K562 (cell line): ENCODE results near the gene EEPD1. TPM values are rescaled to one million over a fixed set of nuclear protein-coding genes. Genes with fewer than 3 reads are reported as not detected.

ENCODE experiments used
- ATF7 ChIP-seq: fragments of 450-650 bp; IDR thresholded peaks from 2 replicates; pipeline ENCODE4 v1.7.1; 2014; ENCODE audit warnings: mild to moderate bottlenecking, moderate library complexity
- CGGBP1 ChIP-seq: fragments of 250-450 bp; sonication (Bioruptor Pico); IDR thresholded peaks from 2 replicates; pipeline ENCODE4 v1.9.0; 2021; ENCODE audit warnings: mild to moderate bottlenecking
- DMBX1 ChIP-seq: fragments of 250-450 bp; sonication (Bioruptor Pico); IDR thresholded peaks from 2 replicates; pipeline ENCODE4 v1.8.0; 2022; ENCODE audit warnings: inconsistent platforms, mild to moderate bottlenecking, moderate library complexity, borderline replicate concordance
- FOXP1 ChIP-seq: sonication (generic); formaldehyde crosslinking; IDR thresholded peaks from 2 replicates; pipeline ENCODE4 v1.8.0; 2022; ENCODE audit warnings: mild to moderate bottlenecking, missing genetic modification reagents
- HCFC1 ChIP-seq: IDR thresholded peaks from 2 replicates; pipeline ENCODE4 v1.6.1; 2012; ENCODE audit warnings: low read depth, low read length, improper control_type of control experiment
- HDGF ChIP-seq: fragments of 450-650 bp; IDR thresholded peaks from 2 replicates; pipeline ENCODE4 v1.6.1; 2016
- HMG20A ChIP-seq: fragments of 450-650 bp; formaldehyde crosslinking; conservative IDR thresholded peaks from 2 replicates; pipeline ENCODE4 v1.4.0; 2020; ENCODE audit warnings: mild to moderate bottlenecking, mixed read lengths
- KDM2B ChIP-seq: fragments of 250-450 bp; sonication (Bioruptor Pico); IDR thresholded peaks from 2 replicates; pipeline ENCODE4 v1.8.0; 2021; ENCODE audit warnings: mild to moderate bottlenecking, moderate library complexity
- NCOA4 ChIP-seq: fragments of 450-650 bp; IDR thresholded peaks from 2 replicates; pipeline ENCODE4 v1.6.1; 2018; ENCODE audit warnings: mild to moderate bottlenecking; ENCODE audit not compliant: partially characterized antibody
- NFXL1 ChIP-seq: fragments of 450-650 bp; formaldehyde crosslinking; IDR thresholded peaks from 2 replicates; pipeline ENCODE4 v1.4.0; 2021; ENCODE audit warnings: mild to moderate bottlenecking
- PATZ1 ChIP-seq: fragments of 250-450 bp; sonication (Bioruptor Pico); IDR thresholded peaks from 2 replicates; pipeline ENCODE4 v1.5.0; 2020; ENCODE audit warnings: mild to moderate bottlenecking, borderline replicate concordance
- RHOXF2B ChIP-seq: fragments of 250-450 bp; sonication (Bioruptor Pico); conservative IDR thresholded peaks from 2 replicates; pipeline ENCODE4 v1.5.1; 2021
- SMARCA4 ChIP-seq: fragments of 450-650 bp; IDR thresholded peaks from 2 replicates; pipeline ENCODE4 v1.6.1; 2016
- SMARCA5 ChIP-seq: fragments of 450-650 bp; IDR thresholded peaks from 2 replicates; pipeline ENCODE4 v1.6.1; 2016
- SMARCE1 ChIP-seq: fragments of 450-650 bp; IDR thresholded peaks from 2 replicates; pipeline ENCODE4 v1.7.1; 2016; ENCODE audit warnings: mild to moderate bottlenecking
- ZBTB43 ChIP-seq: sonication (generic); formaldehyde crosslinking; IDR thresholded peaks from 2 replicates; pipeline ENCODE4 v1.8.0; 2023; ENCODE audit warnings: mild to moderate bottlenecking, missing genetic modification reagents
- ZNF589 ChIP-seq: fragments of 200-800 bp; sonication (Bioruptor generic); IDR thresholded peaks from 2 replicates; pipeline ENCODE4 v1.6.1; 2016; ENCODE audit warnings: low read depth, missing genetic modification characterization, missing compliant biosample characterization
- ZNF696 ChIP-seq: fragments of 250-450 bp; sonication (Bioruptor Pico); conservative IDR thresholded peaks from 2 replicates; pipeline ENCODE4 v1.4.0; 2020; ENCODE audit warnings: mild to moderate bottlenecking, moderate library complexity
- polyA plus RNA-seq, 8 experiments: library from polyadenylated mRNA; depleted of rRNA in 4 of 8; stranded (reverse) in 5 of 8; unstranded in 3 of 8; fragments of >200 nt; fragmentation: Nextera tagmentation in 2 of 8; fragmentation: Illumina TruSeq in 1 of 8; extraction: Ambion mirVana in 2 of 8; extraction: Trizol in 1 of 8; gene quantifications; 2 replicates each; pipeline versions ENCODE4 v1.2.1 to v1.2.3, GENCODE V29; 2011 to 2014; ENCODE audit warnings: inconsistent platforms in 1 of 8, missing spikeins in 1 of 8
- total RNA-seq, 7 experiments: library from RNA; depleted of rRNA in 6 of 7; stranded (reverse); fragments of >200 nt in 6 of 7; fragmentation: Illumina TruSeq in 2 of 7; extraction: Trizol in 2 of 7; gene quantifications; 2 replicates each; pipeline versions ENCODE4 v1.2.1 to v1.2.3, GENCODE V29; 2011 to 2021; ENCODE audit warnings: low replicate concordance in 1 of 7
- TF ChIP-seq, protein P1 (sequence below), 3 experiments: IDR thresholded peaks in 2 of 3; conservative IDR thresholded peaks in 1 of 3; 2 replicates each; pipeline ENCODE4 v1.5.1; 2011 to 2012; ENCODE audit warnings: low read length in 3 of 3, mild to moderate bottlenecking in 3 of 3, control low read depth in 2 of 3, improper control_type of control experiment in 1 of 3, inconsistent platforms in 1 of 3, low read depth in 1 of 3, mixed read lengths in 1 of 3, moderate library complexity in 1 of 3; ENCODE audit not compliant: insufficient read depth in 2 of 3
- TF ChIP-seq, protein P2 (sequence below): fragments of 450-650 bp; formaldehyde crosslinking; IDR thresholded peaks from 2 replicates; pipeline ENCODE4 v1.4.0; 2020; ENCODE audit warnings: mild to moderate bottlenecking, moderate library complexity
- TF ChIP-seq, protein P3 (sequence below): sonication (generic); formaldehyde crosslinking; IDR thresholded peaks from 2 replicates; pipeline ENCODE4 v1.8.1; 2022; ENCODE audit warnings: missing genetic modification reagents

Gene EEPD1
- total and polyA plus RNA-seq, 9 of the 15 experiments (the other 6 are each of a cell fraction or from before 2014, with no cell fraction given): 0.01 to 1.5 (median 0.74) TPM; not detected in 1

- TF ChIP-seq, protein P1, sequence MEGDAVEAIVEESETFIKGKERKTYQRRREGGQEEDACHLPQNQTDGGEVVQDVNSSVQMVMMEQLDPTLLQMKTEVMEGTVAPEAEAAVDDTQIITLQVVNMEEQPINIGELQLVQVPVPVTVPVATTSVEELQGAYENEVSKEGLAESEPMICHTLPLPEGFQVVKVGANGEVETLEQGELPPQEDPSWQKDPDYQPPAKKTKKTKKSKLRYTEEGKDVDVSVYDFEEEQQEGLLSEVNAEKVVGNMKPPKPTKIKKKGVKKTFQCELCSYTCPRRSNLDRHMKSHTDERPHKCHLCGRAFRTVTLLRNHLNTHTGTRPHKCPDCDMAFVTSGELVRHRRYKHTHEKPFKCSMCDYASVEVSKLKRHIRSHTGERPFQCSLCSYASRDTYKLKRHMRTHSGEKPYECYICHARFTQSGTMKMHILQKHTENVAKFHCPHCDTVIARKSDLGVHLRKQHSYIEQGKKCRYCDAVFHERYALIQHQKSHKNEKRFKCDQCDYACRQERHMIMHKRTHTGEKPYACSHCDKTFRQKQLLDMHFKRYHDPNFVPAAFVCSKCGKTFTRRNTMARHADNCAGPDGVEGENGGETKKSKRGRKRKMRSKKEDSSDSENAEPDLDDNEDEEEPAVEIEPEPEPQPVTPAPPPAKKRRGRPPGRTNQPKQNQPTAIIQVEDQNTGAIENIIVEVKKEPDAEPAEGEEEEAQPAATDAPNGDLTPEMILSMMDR (IDR thresholded peaks at IDR 0.05 in 2 of 3, conservative IDR thresholded peaks at IDR 0.05 in 1 of 3; ENCODE audit: insufficient read depth in 2 of 3, low read depth in 1 of 3, low read length in 3 of 3): no peak
- 0 out of 2 replicates have a peak, but pooled peaks have one; percentile 46 for TF ChIP-seq DMBX1 (CRISPR knock-in tag)
- no peak for TF ChIP-seq HCFC1
- TF ChIP-seq, protein P2, sequence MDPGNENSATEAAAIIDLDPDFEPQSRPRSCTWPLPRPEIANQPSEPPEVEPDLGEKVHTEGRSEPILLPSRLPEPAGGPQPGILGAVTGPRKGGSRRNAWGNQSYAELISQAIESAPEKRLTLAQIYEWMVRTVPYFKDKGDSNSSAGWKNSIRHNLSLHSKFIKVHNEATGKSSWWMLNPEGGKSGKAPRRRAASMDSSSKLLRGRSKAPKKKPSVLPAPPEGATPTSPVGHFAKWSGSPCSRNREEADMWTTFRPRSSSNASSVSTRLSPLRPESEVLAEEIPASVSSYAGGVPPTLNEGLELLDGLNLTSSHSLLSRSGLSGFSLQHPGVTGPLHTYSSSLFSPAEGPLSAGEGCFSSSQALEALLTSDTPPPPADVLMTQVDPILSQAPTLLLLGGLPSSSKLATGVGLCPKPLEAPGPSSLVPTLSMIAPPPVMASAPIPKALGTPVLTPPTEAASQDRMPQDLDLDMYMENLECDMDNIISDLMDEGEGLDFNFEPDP (CRISPR knock-in tag): no peak
- no peak for TF ChIP-seq ZNF589 (CRISPR knock-in tag)
- TF ChIP-seq SMARCA4: no peak; the same call in 1 of the 2 replicates
- TF ChIP-seq NFXL1 (CRISPR knock-in tag): no peak
- peak; percentile 93 for TF ChIP-seq HDGF
- no peak for TF ChIP-seq ZNF696 (CRISPR knock-in tag)
- TF ChIP-seq NCOA4: no peak
- TF ChIP-seq FOXP1 (CRISPR knock-in tag): no peak
- TF ChIP-seq KDM2B: no peak
- TF ChIP-seq RHOXF2B (CRISPR knock-in tag): no peak
- no peak for TF ChIP-seq ZBTB43 (CRISPR knock-in tag)
- no peak for TF ChIP-seq SMARCA5
- TF ChIP-seq HMG20A (CRISPR knock-in tag): no peak
- no peak for TF ChIP-seq CGGBP1 (CRISPR knock-in tag)
- TF ChIP-seq, protein P3, sequence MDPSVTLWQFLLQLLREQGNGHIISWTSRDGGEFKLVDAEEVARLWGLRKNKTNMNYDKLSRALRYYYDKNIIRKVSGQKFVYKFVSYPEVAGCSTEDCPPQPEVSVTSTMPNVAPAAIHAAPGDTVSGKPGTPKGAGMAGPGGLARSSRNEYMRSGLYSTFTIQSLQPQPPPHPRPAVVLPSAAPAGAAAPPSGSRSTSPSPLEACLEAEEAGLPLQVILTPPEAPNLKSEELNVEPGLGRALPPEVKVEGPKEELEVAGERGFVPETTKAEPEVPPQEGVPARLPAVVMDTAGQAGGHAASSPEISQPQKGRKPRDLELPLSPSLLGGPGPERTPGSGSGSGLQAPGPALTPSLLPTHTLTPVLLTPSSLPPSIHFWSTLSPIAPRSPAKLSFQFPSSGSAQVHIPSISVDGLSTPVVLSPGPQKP (CRISPR knock-in tag): no peak
- TF ChIP-seq PATZ1: no peak
- TF ChIP-seq SMARCE1: no peak
- TF ChIP-seq ATF7: peak; percentile 62
Measured at GRCh38 chr7:36152756-36153570, at the start of gene EEPD1 (continued).
